Caco-2 (cell line): ENCODE results near the gene USF1. TPM values are rescaled to one million over a fixed set of nuclear protein-coding genes. Genes with fewer than 3 reads are reported as not detected.
"Not testable (repeated sequence)": the region's sequence is repeated elsewhere in the genome, so short reads cannot be mapped to it uniquely, and the experiment has no call there.

Source experiments
- BruUV-seq: library from RNA; stranded (reverse); fragments of 400-500 nt; replicated peaks from 2 replicates; lab custom pipeline; 2021; lab: Mats Ljungman, UMichigan
- CTCF ChIA-PET: fragments of 300-600 bp; sonication (Branson Sonifier 250); formaldehyde crosslinking; loops from one replicate; lab custom pipeline; 2022; ENCODE audit warnings: antibody characterized with exemption; lab: Charles Lee
- POLR2A ChIA-PET: fragments of 300-600 bp; sonication (Branson Sonifier 250); formaldehyde crosslinking; loops from one replicate; lab custom pipeline; 2022; ENCODE audit warnings: antibody characterized with exemption; lab: Charles Lee
- DNase-seq, 2 experiments: peaks; one replicate each; pipeline versions ENCODE4 v3.0.0 to v3.0.0-alpha.2; 2020 to 2022
- H3K27me3 ChIP-seq: replicated peaks from 2 replicates; pipeline ENCODE4 v1.6.0; 2011; ENCODE audit warnings: low read length; ENCODE audit not compliant: control insufficient read depth, insufficient read depth
- H3K36me3 ChIP-seq: 2 replicates; pipeline ENCODE4 v1.5.1; 2011; ENCODE audit warnings: low read length; ENCODE audit not compliant: control insufficient read depth, insufficient read depth
- H3K4me1 ChIP-seq: fragments of 250-450 bp; sonication (Bioruptor Pico); 2 replicates; pipeline ENCODE4 v1.5.1; 2020; ENCODE audit warnings: mild to moderate bottlenecking
- H3K4me3 ChIP-seq: 2 replicates; pipeline ENCODE4 v1.5.1; 2011; ENCODE audit warnings: low read depth, mild to moderate bottlenecking, control low read depth, low read length
- H3K9me3 ChIP-seq: fragments of 250-450 bp; sonication (Bioruptor Pico); 2 replicates; pipeline ENCODE4 v1.5.1; 2020; ENCODE audit warnings: mild to moderate bottlenecking, moderate library complexity
- H3K27ac Mint-ChIP-seq: one replicate; pipeline ENCODE4 v1.8.0; 2022; ENCODE audit warnings: mixed read lengths; ENCODE audit not compliant: unreplicated experiment
- H3K27me3 Mint-ChIP-seq: one replicate; pipeline ENCODE4 v1.8.0; 2022; ENCODE audit warnings: mixed read lengths; ENCODE audit not compliant: insufficient read depth, unreplicated experiment
- H3K36me3 Mint-ChIP-seq: one replicate; pipeline ENCODE4 v1.8.0; 2022; ENCODE audit warnings: mild to moderate bottlenecking, mixed read lengths; ENCODE audit not compliant: insufficient read depth, unreplicated experiment
- H3K4me1 Mint-ChIP-seq: one replicate; pipeline ENCODE4 v1.8.0; 2022; ENCODE audit warnings: low read depth, mixed read lengths; ENCODE audit not compliant: unreplicated experiment
- H3K4me3 Mint-ChIP-seq: one replicate; pipeline ENCODE4 v1.8.0; 2022; ENCODE audit warnings: mild to moderate bottlenecking, moderate library complexity, mixed read lengths; ENCODE audit not compliant: unreplicated experiment
- H3K9me3 Mint-ChIP-seq: one replicate; pipeline ENCODE4 v1.8.0; 2022; ENCODE audit warnings: mixed read lengths; ENCODE audit not compliant: unreplicated experiment
- intact Hi-C: fragments of 100-400 bp; cut with micrococcal nuclease; formaldehyde crosslinking; loops from one replicate; pipeline ENCODE4 v1.10.0; 2022; ENCODE audit not compliant: unreplicated experiment
- total RNA-seq: library from RNA; stranded (reverse); gene quantifications from 2 replicates; pipeline ENCODE4 v1.2.3, GENCODE V29; 2022
- TF ChIP-seq, protein P1 (sequence below), 2 experiments: fragments of 200-600 bp in 1 of 2; IDR thresholded peaks; 1 replicate in 1 of 2; 2 replicates in 1 of 2; pipeline versions ENCODE4 v1.5.1 to v1.8.0; 2011 to 2022; ENCODE audit warnings: antibody characterized with exemption in 1 of 2, control low read depth in 1 of 2, inconsistent platforms in 1 of 2, low read depth in 1 of 2, low read length in 1 of 2, mild to moderate bottlenecking in 1 of 2, moderate library complexity in 1 of 2; ENCODE audit not compliant: insufficient read depth in 1 of 2, severe bottlenecking in 1 of 2, unreplicated experiment in 1 of 2

The USF1 gene
- total RNA-seq, 1 experiment from 2014 or later = 49.7 TPM

GRCh38 chr1:161069241-161069640, 23.5 kb upstream of the USF1 start:
- Mint-ChIP-seq H3K27me3 (peaks cover 3% of the 10 kb centered on the region), H3K36me3 (peaks cover 4% of the 10 kb centered on the region), H3K4me3 (no peak overlapping the region), H3K9me3 (no peaks in the 10 kb centered on the region), H3K4me1 (peaks cover 9% of the 10 kb centered on the region), H3K27ac (no peak overlapping the region)
- no peak overlapping the region for H3K4me3 ChIP-seq
- no peaks in the 10 kb centered on the region for H3K27me3 ChIP-seq
- POLR2A ChIA-PET = no interaction called here
- H3K36me3 ChIP-seq = no peaks in the 10 kb centered on the region
- H3K9me3 ChIP-seq = no peaks in the 10 kb centered on the region
- no TSS peak for BruUV-seq
- TF ChIP-seq, protein P1, sequence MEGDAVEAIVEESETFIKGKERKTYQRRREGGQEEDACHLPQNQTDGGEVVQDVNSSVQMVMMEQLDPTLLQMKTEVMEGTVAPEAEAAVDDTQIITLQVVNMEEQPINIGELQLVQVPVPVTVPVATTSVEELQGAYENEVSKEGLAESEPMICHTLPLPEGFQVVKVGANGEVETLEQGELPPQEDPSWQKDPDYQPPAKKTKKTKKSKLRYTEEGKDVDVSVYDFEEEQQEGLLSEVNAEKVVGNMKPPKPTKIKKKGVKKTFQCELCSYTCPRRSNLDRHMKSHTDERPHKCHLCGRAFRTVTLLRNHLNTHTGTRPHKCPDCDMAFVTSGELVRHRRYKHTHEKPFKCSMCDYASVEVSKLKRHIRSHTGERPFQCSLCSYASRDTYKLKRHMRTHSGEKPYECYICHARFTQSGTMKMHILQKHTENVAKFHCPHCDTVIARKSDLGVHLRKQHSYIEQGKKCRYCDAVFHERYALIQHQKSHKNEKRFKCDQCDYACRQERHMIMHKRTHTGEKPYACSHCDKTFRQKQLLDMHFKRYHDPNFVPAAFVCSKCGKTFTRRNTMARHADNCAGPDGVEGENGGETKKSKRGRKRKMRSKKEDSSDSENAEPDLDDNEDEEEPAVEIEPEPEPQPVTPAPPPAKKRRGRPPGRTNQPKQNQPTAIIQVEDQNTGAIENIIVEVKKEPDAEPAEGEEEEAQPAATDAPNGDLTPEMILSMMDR (IDR thresholded peaks at IDR 0.05; ENCODE audit: insufficient read depth in 1 of 2, low read depth in 1 of 2, low read length in 1 of 2, severe bottlenecking in 1 of 2, unreplicated experiment in 1 of 2) = no peak
- DNase-seq = no peak
- CTCF ChIA-PET = no interaction called here
- intact Hi-C loops = no loop called here
- H3K4me1 ChIP-seq = no peaks in the 10 kb centered on the region

DNA sequence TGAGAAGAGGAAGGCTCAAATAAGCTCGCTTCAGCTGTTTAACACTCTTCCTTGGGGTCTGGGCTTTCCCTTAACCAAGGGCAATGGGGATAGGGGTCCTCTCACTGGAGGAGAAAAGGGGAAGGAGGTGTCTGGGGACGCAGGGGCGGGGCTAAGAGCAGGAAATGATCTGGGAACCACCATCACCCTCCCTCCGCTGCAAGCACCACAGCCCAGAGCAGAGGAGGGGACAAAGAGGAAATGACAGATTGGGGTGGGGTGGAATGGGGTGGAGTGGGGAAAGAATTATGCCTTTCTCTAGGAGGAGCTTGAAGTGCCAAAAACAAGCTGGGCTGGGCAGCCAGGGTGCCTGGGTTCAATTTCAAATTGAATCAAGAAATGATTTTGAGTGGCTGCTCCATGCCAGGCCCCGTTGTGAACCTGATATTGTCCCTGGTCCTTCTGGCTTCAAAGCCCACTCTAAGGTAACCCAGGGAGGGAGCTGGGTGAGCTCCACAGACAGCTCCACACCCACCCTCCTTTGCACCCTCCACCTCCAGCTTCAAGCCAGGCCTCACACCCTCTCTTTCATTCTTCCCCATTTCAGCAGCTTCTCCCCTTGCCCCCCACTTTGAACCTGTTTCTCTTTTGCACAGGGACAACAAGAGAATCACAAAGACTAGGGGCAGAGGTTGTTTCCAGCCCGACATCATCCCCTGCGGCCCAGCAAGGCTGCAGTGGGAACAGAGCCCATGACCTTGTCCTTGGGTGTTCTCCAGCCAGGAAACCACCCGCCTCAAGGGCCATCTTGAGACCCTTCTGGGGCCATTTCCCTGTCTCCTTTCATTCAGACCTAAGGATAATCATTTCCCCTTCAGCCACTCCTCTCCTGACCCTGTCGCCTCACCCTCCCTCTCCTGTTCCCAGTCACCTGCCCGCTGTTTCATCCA, 22.8 kb upstream of the USF1 start:
- H3K36me3 ChIP-seq = no peaks in the 10 kb centered on the region
- Mint-ChIP-seq H3K27ac (no peak overlapping the region), H3K27me3 (peaks cover 3% of the 10 kb centered on the region), H3K36me3 (no peaks in the 10 kb centered on the region), H3K9me3 (no peaks in the 10 kb centered on the region), H3K4me3 (no peak overlapping the region), H3K4me1 (peaks cover 9% of the 10 kb centered on the region)
- intact Hi-C loops = no loop called here
- TF ChIP-seq, protein P1 (IDR thresholded peaks at IDR 0.05; ENCODE audit: insufficient read depth in 1 of 2, low read depth in 1 of 2, low read length in 1 of 2, severe bottlenecking in 1 of 2, unreplicated experiment in 1 of 2) = no peak
- no peaks in the 10 kb centered on the region for H3K9me3 ChIP-seq
- H3K27me3 ChIP-seq = no peaks in the 10 kb centered on the region
- BruUV-seq = no TSS peak
- DNase-seq = no peak
- no peaks in the 10 kb centered on the region for H3K4me1 ChIP-seq
- CTCF ChIA-PET = interaction anchor here (0.5 kb wide), 1 partner anchor 75 kb away, joined by 4 read pairs; no protein-coding TSS in a partner anchor
- POLR2A ChIA-PET = no interaction called here
- no peak overlapping the region for H3K4me3 ChIP-seq

DNA sequence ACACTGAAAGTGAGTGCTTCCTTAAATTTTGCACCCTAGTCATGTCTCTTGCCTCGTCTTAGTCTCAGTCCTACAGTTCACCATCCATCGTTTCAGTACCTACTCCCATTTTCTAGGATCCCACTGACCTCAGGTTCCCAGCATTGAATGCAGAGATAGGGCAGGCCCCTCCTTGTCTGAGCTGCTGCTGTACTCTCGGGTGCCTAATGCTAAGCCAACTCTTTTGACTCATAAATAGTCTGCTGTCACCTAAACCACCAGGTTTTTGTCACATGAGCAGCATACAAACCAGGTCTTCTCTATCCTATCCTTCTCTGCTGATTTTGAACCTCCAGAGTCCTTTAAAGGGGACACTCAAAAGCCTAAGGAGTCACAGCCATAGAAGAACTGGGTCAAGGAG, 20.9 kb upstream of the USF1 start:
- no peaks in the 10 kb centered on the region for H3K27me3 ChIP-seq
- Mint-ChIP-seq H3K9me3 (no peaks in the 10 kb centered on the region), H3K27me3 (peaks cover 3% of the 10 kb centered on the region), H3K4me3 (no peak overlapping the region), H3K27ac (no peak overlapping the region), H3K4me1 (no peaks in the 10 kb centered on the region), H3K36me3 (no peaks in the 10 kb centered on the region)
- no peak overlapping the region for H3K4me3 ChIP-seq
- no peaks in the 10 kb centered on the region for H3K36me3 ChIP-seq
- CTCF ChIA-PET = no interaction called here
- DNase-seq = no peak
- intact Hi-C loops = no loop called here
- TF ChIP-seq, protein P1 (IDR thresholded peaks at IDR 0.05; ENCODE audit: insufficient read depth in 1 of 2, low read depth in 1 of 2, low read length in 1 of 2, severe bottlenecking in 1 of 2, unreplicated experiment in 1 of 2) = no peak
- POLR2A ChIA-PET = no interaction called here
- BruUV-seq = no TSS peak
- H3K4me1 ChIP-seq = no peaks in the 10 kb centered on the region
- H3K9me3 ChIP-seq = no peaks in the 10 kb centered on the region

GRCh38 chr1:161065681-161066080, 19.9 kb upstream of the USF1 start:
- H3K36me3 Mint-ChIP-seq, CTCF ChIA-PET, intact Hi-C loops, H3K4me1 Mint-ChIP-seq, POLR2A ChIA-PET, H3K27me3 ChIP-seq, DNase-seq, H3K36me3 ChIP-seq, H3K4me3 ChIP-seq, H3K4me1 ChIP-seq, H3K9me3 ChIP-seq, H3K9me3 Mint-ChIP-seq, BruUV-seq, H3K27ac Mint-ChIP-seq, H3K27me3 Mint-ChIP-seq, H3K4me3 Mint-ChIP-seq: not testable (repeated sequence)

DNA sequence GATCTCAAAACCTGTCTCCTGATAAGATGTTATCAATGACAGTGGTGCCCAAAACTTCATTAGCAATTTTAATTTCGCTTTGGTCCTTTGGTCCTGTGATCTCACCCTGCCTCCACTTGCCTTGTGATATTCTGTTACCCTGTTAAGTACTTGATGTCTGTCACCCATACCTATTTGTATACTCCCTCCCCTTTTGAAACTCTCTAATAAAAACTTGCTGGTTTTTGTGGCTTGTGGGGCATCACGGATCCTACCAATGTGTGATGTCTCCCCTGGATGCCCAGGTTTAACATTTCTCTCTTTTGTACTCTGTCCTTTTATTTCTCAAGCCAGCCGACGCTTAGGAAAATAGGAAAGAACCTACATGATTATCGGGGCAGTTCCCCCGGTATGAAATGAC, 18.2 kb upstream of the USF1 start:
- H3K4me1 ChIP-seq, H3K4me3 Mint-ChIP-seq, H3K27ac Mint-ChIP-seq, H3K27me3 Mint-ChIP-seq, H3K4me3 ChIP-seq, POLR2A ChIA-PET, H3K4me1 Mint-ChIP-seq, H3K9me3 ChIP-seq, H3K36me3 Mint-ChIP-seq, H3K27me3 ChIP-seq, BruUV-seq, CTCF ChIA-PET, DNase-seq, H3K36me3 ChIP-seq, H3K9me3 Mint-ChIP-seq: not testable (repeated sequence)
- intact Hi-C loops = loop anchor here (5.0 kb wide), 1 partner anchor 33 kb away; the partner anchor contains the start of gene KLHDC9
